ENCODE measurements around the gene PDZD8. TPM values are rescaled to one million over a fixed set of nuclear protein-coding genes. Genes with fewer than 3 reads are reported as not detected.

The PDZD8 gene
- total and polyA plus RNA-seq, 2 donors (not counting 3 experiments of a cell fraction or from before 2014, with no cell fraction given): 5.9 to 22.6 TPM

DNA sequence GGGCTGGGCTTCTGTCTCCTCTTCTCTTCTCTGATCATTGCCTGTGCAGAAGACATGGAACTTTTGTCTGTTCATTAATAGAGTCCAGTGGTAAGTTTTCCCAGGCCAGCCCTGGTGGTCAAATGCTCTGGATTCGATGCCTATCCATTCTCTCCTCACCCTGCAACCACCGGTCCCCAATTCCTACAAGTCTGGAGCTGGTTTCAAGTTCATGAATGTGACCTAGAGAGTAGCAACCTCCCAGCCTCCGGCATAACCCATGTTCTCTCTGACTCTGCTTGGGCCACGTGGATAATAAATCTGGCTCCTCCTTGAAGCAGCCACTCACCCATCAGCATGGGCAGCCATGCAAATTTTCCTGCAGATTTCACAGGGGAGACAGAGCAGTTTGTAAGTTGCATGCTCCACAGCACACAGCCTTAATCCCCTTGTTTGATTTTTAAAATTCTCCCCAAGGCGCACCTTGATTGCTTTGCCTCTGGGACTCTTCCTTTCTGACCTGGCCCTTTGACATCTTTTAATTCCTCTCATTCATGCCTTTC, 37.3 kb upstream of the PDZD8 start:
- H3K27ac ChIP-seq (ENCODE audit: insufficient read depth, low read depth, low read length): no peak overlapping the region
- H3K9ac ChIP-seq (replicated peaks; ENCODE audit: extremely low read depth, insufficient read depth, low read length): no peak overlapping the region
- BruUV-seq (replicated peaks): no TSS peak
- H3K36me3 ChIP-seq (ENCODE audit: control insufficient read depth in 2 of 2, extremely low read depth in 1 of 2, insufficient read depth in 2 of 2, low read length in 2 of 2): no peaks in the 10 kb centered on the region
- no peaks in the 10 kb centered on the region for H4K20me1 ChIP-seq (replicated peaks; ENCODE audit: control insufficient read depth, extremely low read depth, insufficient read depth, low read length)
- dilution Hi-C loops (cut with MboI; ENCODE audit: extremely low pct_ligation_motif_present, low sequenced_read_pairs): no loop called here
- no peaks in the 10 kb centered on the region for H3K9me3 ChIP-seq (replicated peaks; ENCODE audit: control insufficient read depth, insufficient read depth, low read length)
- no peak overlapping the region for H2AFZ ChIP-seq (ENCODE audit: low read depth, low read length)
- H3K4me1 ChIP-seq (ENCODE audit: control insufficient read depth, extremely low read depth, insufficient read depth, low read length): no peaks in the 10 kb centered on the region
- no peak for DNase-seq (ENCODE audit: low read depth, low spot score)
- intact Hi-C loops (cut with micrococcal nuclease): no loop called here
- no peaks in the 10 kb centered on the region for H3K9me1 ChIP-seq (replicated peaks; ENCODE audit: control insufficient read depth, extremely low read depth, insufficient read depth, low read length)
- no peak overlapping the region for H3K4me3 ChIP-seq (replicated peaks in 1 of 3; ENCODE audit: insufficient read depth in 1 of 3, low read depth in 1 of 3, low read length in 3 of 3)
- ChIA-PET POLR2A (no interaction called here), CTCF (no interaction called here)
- FAIRE-seq: no peak
- H3K79me2 ChIP-seq (ENCODE audit: control insufficient read depth, insufficient read depth, low read length): no peaks in the 10 kb centered on the region
- H3K27me3 ChIP-seq (ENCODE audit: control insufficient read depth in 2 of 2, insufficient read depth in 2 of 2, low read length in 2 of 2): no peaks in the 10 kb centered on the region
- TF ChIP-seq POLR2A (IDR thresholded peaks at IDR 0.05; ENCODE audit: low read depth, low read length) (no peak), MYC (IDR thresholded peaks at IDR 0.05; ENCODE audit: low read depth, low read length) (no peak), FOS (IDR thresholded peaks at IDR 0.05; ENCODE audit: borderline replicate concordance, insufficient read depth, low read length) (no peak)
- H3K4me2 ChIP-seq (ENCODE audit: insufficient read depth, low read length): no peak overlapping the region

- no peak overlapping the region for H2AFZ ChIP-seq (ENCODE audit: low read depth, low read length)
- TF ChIP-seq GATA2 (IDR thresholded peaks at IDR 0.05; ENCODE audit: insufficient read depth, insufficient read length, low read depth, low read length) (no peak), MYC (IDR thresholded peaks at IDR 0.05; ENCODE audit: low read depth, low read length) (no peak), FOS (IDR thresholded peaks at IDR 0.05; ENCODE audit: borderline replicate concordance, insufficient read depth, low read length) (no peak), POLR2AphosphoS5 (IDR thresholded peaks at IDR 0.05; ENCODE audit: insufficient read depth, low read depth, low read length) (no peak), EZH2 (IDR thresholded peaks at IDR 0.05; ENCODE audit: borderline replicate concordance, low read depth, low read length, severe bottlenecking) (no peak), POLR2A (IDR thresholded peaks at IDR 0.05; ENCODE audit: low read depth, low read length) (no peak), JUN (IDR thresholded peaks at IDR 0.05; ENCODE audit: borderline replicate concordance, insufficient read depth, insufficient read length, low read depth) (no peak)
- TF ChIP-seq, protein P1, sequence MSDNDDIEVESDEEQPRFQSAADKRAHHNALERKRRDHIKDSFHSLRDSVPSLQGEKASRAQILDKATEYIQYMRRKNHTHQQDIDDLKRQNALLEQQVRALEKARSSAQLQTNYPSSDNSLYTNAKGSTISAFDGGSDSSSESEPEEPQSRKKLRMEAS (IDR thresholded peaks at IDR 0.05; ENCODE audit: insufficient read depth, insufficient read length): no peak
- TF ChIP-seq, protein P2, sequence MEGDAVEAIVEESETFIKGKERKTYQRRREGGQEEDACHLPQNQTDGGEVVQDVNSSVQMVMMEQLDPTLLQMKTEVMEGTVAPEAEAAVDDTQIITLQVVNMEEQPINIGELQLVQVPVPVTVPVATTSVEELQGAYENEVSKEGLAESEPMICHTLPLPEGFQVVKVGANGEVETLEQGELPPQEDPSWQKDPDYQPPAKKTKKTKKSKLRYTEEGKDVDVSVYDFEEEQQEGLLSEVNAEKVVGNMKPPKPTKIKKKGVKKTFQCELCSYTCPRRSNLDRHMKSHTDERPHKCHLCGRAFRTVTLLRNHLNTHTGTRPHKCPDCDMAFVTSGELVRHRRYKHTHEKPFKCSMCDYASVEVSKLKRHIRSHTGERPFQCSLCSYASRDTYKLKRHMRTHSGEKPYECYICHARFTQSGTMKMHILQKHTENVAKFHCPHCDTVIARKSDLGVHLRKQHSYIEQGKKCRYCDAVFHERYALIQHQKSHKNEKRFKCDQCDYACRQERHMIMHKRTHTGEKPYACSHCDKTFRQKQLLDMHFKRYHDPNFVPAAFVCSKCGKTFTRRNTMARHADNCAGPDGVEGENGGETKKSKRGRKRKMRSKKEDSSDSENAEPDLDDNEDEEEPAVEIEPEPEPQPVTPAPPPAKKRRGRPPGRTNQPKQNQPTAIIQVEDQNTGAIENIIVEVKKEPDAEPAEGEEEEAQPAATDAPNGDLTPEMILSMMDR (IDR thresholded peaks at IDR 0.05; ENCODE audit: extremely low read depth in 1 of 2, insufficient read depth in 1 of 2, low read depth in 1 of 2, low read length in 2 of 2): no peak
- BruUV-seq (replicated peaks): no TSS peak
- intact Hi-C loops (cut with micrococcal nuclease) (no loop called here), dilution Hi-C loops (cut with MboI; ENCODE audit: extremely low pct_ligation_motif_present, low sequenced_read_pairs) (no loop called here)
- H3K79me2 ChIP-seq (ENCODE audit: control insufficient read depth, insufficient read depth, low read length): no peaks in the 10 kb centered on the region
- H4K20me1 ChIP-seq (replicated peaks; ENCODE audit: control insufficient read depth, extremely low read depth, insufficient read depth, low read length): no peaks in the 10 kb centered on the region
- H3K9ac ChIP-seq (replicated peaks; ENCODE audit: extremely low read depth, insufficient read depth, low read length): no peak overlapping the region
- FAIRE-seq (no peak), DNase-seq (ENCODE audit: low read depth, low spot score) (peak; percentile 10)
- POLR2A ChIA-PET: no interaction called here
- no peaks in the 10 kb centered on the region for H3K27me3 ChIP-seq (ENCODE audit: control insufficient read depth in 2 of 2, insufficient read depth in 2 of 2, low read length in 2 of 2)
- no peaks in the 10 kb centered on the region for H3K36me3 ChIP-seq (ENCODE audit: control insufficient read depth in 2 of 2, extremely low read depth in 1 of 2, insufficient read depth in 2 of 2, low read length in 2 of 2)
- H3K9me1 ChIP-seq (replicated peaks; ENCODE audit: control insufficient read depth, extremely low read depth, insufficient read depth, low read length): no peaks in the 10 kb centered on the region
- H3K9me3 ChIP-seq (replicated peaks; ENCODE audit: control insufficient read depth, insufficient read depth, low read length): no peaks in the 10 kb centered on the region
- no peaks in the 10 kb centered on the region for H3K4me1 ChIP-seq (ENCODE audit: control insufficient read depth, extremely low read depth, insufficient read depth, low read length)
- H3K27ac ChIP-seq (ENCODE audit: insufficient read depth, low read depth, low read length): no peak overlapping the region
- no peak overlapping the region for H3K4me2 ChIP-seq (ENCODE audit: insufficient read depth, low read length)
- CTCF ChIA-PET: no interaction called here
- no peak overlapping the region for H3K4me3 ChIP-seq (replicated peaks in 1 of 3; ENCODE audit: insufficient read depth in 1 of 3, low read depth in 1 of 3, low read length in 3 of 3)
These were observed 36.5 kb upstream of the PDZD8 start for GRCh38 chr10:117411479-117412399.
